ENCODE measurements around the gene PRKCA. TPM values are rescaled to one million over a fixed set of nuclear protein-coding genes. Genes with fewer than 3 reads are reported as not detected.

The PRKCA gene
- total and polyA plus RNA-seq, 2 donors (not counting 3 experiments of a cell fraction or from before 2014, with no cell fraction given): 7.5 to 34.2 TPM

DNA sequence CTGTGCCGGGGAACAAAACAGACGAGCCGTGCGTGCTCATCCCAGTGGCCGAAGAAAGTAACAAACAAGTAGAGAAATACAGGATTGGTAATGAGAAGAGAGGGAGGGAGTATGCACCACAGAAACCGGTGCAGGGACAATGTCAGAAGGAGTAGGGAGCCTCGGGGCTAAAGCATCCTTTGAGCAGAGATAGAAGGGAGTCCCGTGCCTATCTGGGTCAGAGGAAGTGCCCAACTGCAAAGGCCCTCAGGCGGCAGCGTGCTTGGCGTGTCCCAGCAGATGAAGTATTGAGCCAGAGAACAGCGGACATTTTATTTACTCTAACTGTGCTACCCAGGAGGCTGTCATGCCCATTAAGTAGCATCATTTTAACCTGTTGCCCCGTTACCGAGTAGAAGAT is 417.6 kb downstream of the PRKCA start:
- Histone ChIP-seq H3K4me3 (replicated peaks in 1 of 3; ENCODE audit: insufficient read depth in 1 of 3, low read depth in 1 of 3, low read length in 3 of 3) (no peak overlapping the region), H3K4me1 (ENCODE audit: control insufficient read depth, extremely low read depth, insufficient read depth, low read length) (no peaks in the 10 kb centered on the region), H3K4me2 (ENCODE audit: insufficient read depth, low read length) (no peak overlapping the region), H3K36me3 (ENCODE audit: control insufficient read depth in 2 of 2, extremely low read depth in 1 of 2, insufficient read depth in 2 of 2, low read length in 2 of 2) (no peaks in the 10 kb centered on the region), H3K9me3 (replicated peaks; ENCODE audit: control insufficient read depth, insufficient read depth, low read length) (no peaks in the 10 kb centered on the region), H4K20me1 (replicated peaks; ENCODE audit: control insufficient read depth, extremely low read depth, insufficient read depth, low read length) (no peaks in the 10 kb centered on the region), H3K9me1 (replicated peaks; ENCODE audit: control insufficient read depth, extremely low read depth, insufficient read depth, low read length) (no peaks in the 10 kb centered on the region), H3K27ac (ENCODE audit: insufficient read depth, low read depth, low read length) (no peak overlapping the region), H3K27me3 (ENCODE audit: control insufficient read depth in 2 of 2, insufficient read depth in 2 of 2, low read length in 2 of 2) (no peaks in the 10 kb centered on the region), H2AFZ (ENCODE audit: low read depth, low read length) (no peak overlapping the region), H3K9ac (replicated peaks; ENCODE audit: extremely low read depth, insufficient read depth, low read length) (no peak overlapping the region), H3K79me2 (ENCODE audit: control insufficient read depth, insufficient read depth, low read length) (no peaks in the 10 kb centered on the region)
- no peak for DNase-seq (ENCODE audit: low read depth, low spot score)
- dilution Hi-C loops (cut with MboI; ENCODE audit: extremely low pct_ligation_motif_present, low sequenced_read_pairs): no loop called here
- no peak for TF ChIP-seq POLR2A (IDR thresholded peaks at IDR 0.05; ENCODE audit: low read depth, low read length)
- TF ChIP-seq GATA2 (IDR thresholded peaks at IDR 0.05; ENCODE audit: insufficient read depth, insufficient read length, low read depth, low read length): no peak
- no peak for TF ChIP-seq JUN (IDR thresholded peaks at IDR 0.05; ENCODE audit: borderline replicate concordance, insufficient read depth, insufficient read length, low read depth)
- TF ChIP-seq FOS (IDR thresholded peaks at IDR 0.05; ENCODE audit: borderline replicate concordance, insufficient read depth, low read length): no peak
- TF ChIP-seq, protein P1, sequence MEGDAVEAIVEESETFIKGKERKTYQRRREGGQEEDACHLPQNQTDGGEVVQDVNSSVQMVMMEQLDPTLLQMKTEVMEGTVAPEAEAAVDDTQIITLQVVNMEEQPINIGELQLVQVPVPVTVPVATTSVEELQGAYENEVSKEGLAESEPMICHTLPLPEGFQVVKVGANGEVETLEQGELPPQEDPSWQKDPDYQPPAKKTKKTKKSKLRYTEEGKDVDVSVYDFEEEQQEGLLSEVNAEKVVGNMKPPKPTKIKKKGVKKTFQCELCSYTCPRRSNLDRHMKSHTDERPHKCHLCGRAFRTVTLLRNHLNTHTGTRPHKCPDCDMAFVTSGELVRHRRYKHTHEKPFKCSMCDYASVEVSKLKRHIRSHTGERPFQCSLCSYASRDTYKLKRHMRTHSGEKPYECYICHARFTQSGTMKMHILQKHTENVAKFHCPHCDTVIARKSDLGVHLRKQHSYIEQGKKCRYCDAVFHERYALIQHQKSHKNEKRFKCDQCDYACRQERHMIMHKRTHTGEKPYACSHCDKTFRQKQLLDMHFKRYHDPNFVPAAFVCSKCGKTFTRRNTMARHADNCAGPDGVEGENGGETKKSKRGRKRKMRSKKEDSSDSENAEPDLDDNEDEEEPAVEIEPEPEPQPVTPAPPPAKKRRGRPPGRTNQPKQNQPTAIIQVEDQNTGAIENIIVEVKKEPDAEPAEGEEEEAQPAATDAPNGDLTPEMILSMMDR (IDR thresholded peaks at IDR 0.05; ENCODE audit: extremely low read depth in 1 of 2, insufficient read depth in 1 of 2, low read depth in 1 of 2, low read length in 2 of 2): no peak
- TF ChIP-seq MYC (IDR thresholded peaks at IDR 0.05; ENCODE audit: low read depth, low read length): no peak
- intact Hi-C loops (cut with micrococcal nuclease): no loop called here
- ChIA-PET CTCF (no interaction called here), POLR2A (no interaction called here)
- FAIRE-seq: no peak
- BruUV-seq (replicated peaks): no TSS peak

DNA sequence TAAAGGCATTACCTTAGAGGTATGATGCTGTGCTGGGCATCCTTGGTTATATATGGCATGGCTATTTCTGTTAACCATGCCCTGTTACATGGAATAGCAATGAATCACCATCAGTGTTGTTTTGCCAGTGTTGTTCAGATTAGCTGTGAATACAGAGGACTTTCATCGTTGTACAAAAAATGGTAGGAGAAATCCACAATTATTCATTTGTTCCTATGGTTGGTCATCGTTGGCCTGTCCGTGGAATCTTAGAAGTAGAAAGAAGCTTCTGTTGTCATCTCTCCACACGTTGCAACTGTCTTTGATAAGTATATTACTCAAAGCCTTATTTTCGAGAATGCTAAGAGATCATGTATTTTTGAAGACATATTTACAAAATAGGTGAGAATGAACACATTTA is 418.2 kb downstream of the PRKCA start:
- Histone ChIP-seq H3K9ac (replicated peaks; ENCODE audit: extremely low read depth, insufficient read depth, low read length) (no peak overlapping the region), H3K27ac (ENCODE audit: insufficient read depth, low read depth, low read length) (no peak overlapping the region), H2AFZ (ENCODE audit: low read depth, low read length) (no peak overlapping the region), H3K4me2 (ENCODE audit: insufficient read depth, low read length) (no peak overlapping the region), H4K20me1 (replicated peaks; ENCODE audit: control insufficient read depth, extremely low read depth, insufficient read depth, low read length) (no peaks in the 10 kb centered on the region), H3K9me1 (replicated peaks; ENCODE audit: control insufficient read depth, extremely low read depth, insufficient read depth, low read length) (no peaks in the 10 kb centered on the region), H3K9me3 (replicated peaks; ENCODE audit: control insufficient read depth, insufficient read depth, low read length) (no peaks in the 10 kb centered on the region), H3K27me3 (ENCODE audit: control insufficient read depth in 2 of 2, insufficient read depth in 2 of 2, low read length in 2 of 2) (no peaks in the 10 kb centered on the region), H3K79me2 (ENCODE audit: control insufficient read depth, insufficient read depth, low read length) (no peaks in the 10 kb centered on the region), H3K36me3 (ENCODE audit: control insufficient read depth in 2 of 2, extremely low read depth in 1 of 2, insufficient read depth in 2 of 2, low read length in 2 of 2) (no peaks in the 10 kb centered on the region), H3K4me3 (replicated peaks in 1 of 3; ENCODE audit: insufficient read depth in 1 of 3, low read depth in 1 of 3, low read length in 3 of 3) (no peak overlapping the region), H3K4me1 (ENCODE audit: control insufficient read depth, extremely low read depth, insufficient read depth, low read length) (no peaks in the 10 kb centered on the region)
- no TSS peak for BruUV-seq (replicated peaks)
- POLR2A ChIA-PET: no interaction called here
- CTCF ChIA-PET: no interaction called here
- DNase-seq (ENCODE audit: low read depth, low spot score) (no peak), FAIRE-seq (no peak)
- no peak for TF ChIP-seq FOS (IDR thresholded peaks at IDR 0.05; ENCODE audit: borderline replicate concordance, insufficient read depth, low read length)
- TF ChIP-seq JUN (IDR thresholded peaks at IDR 0.05; ENCODE audit: borderline replicate concordance, insufficient read depth, insufficient read length, low read depth): no peak
- no peak for TF ChIP-seq POLR2AphosphoS5 (IDR thresholded peaks at IDR 0.05; ENCODE audit: insufficient read depth, low read depth, low read length)
- TF ChIP-seq POLR2A (IDR thresholded peaks at IDR 0.05; ENCODE audit: low read depth, low read length): no peak
- no peak for TF ChIP-seq GATA2 (IDR thresholded peaks at IDR 0.05; ENCODE audit: insufficient read depth, insufficient read length, low read depth, low read length)
- TF ChIP-seq MYC (IDR thresholded peaks at IDR 0.05; ENCODE audit: low read depth, low read length): no peak
- TF ChIP-seq, protein P1 (IDR thresholded peaks at IDR 0.05; ENCODE audit: extremely low read depth in 1 of 2, insufficient read depth in 1 of 2, low read depth in 1 of 2, low read length in 2 of 2): no peak
- TF ChIP-seq EZH2 (IDR thresholded peaks at IDR 0.05; ENCODE audit: borderline replicate concordance, low read depth, low read length, severe bottlenecking): no peak
- dilution Hi-C loops (cut with MboI; ENCODE audit: extremely low pct_ligation_motif_present, low sequenced_read_pairs): no loop called here
- intact Hi-C loops (cut with micrococcal nuclease): no loop called here

Measured in endothelial cell of umbilical vein (primary cell).